ENCODE measurements around the gene ZC3H12D. TPM values are rescaled to one million over a fixed set of nuclear protein-coding genes. Genes with fewer than 3 reads are reported as not detected.

ZC3H12D gene
- total RNA-seq, 1 experiment from 2014 or later, result 0.03 TPM

GRCh38 chr6:149458806-149459205 is 26.0 kb downstream of the ZC3H12D start:
- no peak for DNase-seq
- Histone ChIP-seq H3K36me3 (replicated peaks; ENCODE audit: control insufficient read depth, insufficient read depth, low read length) (no peaks in the 10 kb centered on the region), H3K27me3 (ENCODE audit: control insufficient read depth, insufficient read depth, low read length) (no peaks in the 10 kb centered on the region), H3K4me3 (ENCODE audit: insufficient read depth, low read depth, low read length) (no peak overlapping the region)

DNA sequence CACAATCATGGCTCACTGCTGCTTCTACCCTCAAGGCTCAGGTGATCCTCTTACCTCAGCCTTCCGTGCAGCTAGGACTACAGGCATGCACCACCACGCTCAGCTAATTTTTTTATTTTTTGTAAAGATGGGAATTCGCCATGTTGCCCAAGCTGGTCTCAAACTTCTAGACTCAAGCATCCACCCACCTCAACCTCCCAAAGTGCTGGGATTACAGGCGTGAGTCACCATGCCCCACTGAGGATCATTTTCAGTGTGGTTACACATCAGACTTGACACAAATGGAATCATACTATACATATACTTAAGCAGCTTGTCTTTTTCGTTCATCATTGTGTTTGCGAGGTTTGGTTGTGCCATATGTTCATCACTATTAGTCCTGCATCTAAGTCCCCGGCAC is 26.6 kb downstream of the ZC3H12D start:
- H3K4me3 ChIP-seq (ENCODE audit: insufficient read depth, low read depth, low read length), result no peak overlapping the region
- H3K36me3 ChIP-seq (replicated peaks; ENCODE audit: control insufficient read depth, insufficient read depth, low read length), result no peaks in the 10 kb centered on the region
- no peaks in the 10 kb centered on the region for H3K27me3 ChIP-seq (ENCODE audit: control insufficient read depth, insufficient read depth, low read length)
- DNase-seq, result no peak

- no peaks in the 10 kb centered on the region for H3K36me3 ChIP-seq (replicated peaks; ENCODE audit: control insufficient read depth, insufficient read depth, low read length)
- peaks cover under 1% of the 10 kb centered on the region; the same call in 1 of the 2 replicates for H3K27me3 ChIP-seq (ENCODE audit: control insufficient read depth, insufficient read depth, low read length)
- no peak overlapping the region for H3K4me3 ChIP-seq (ENCODE audit: insufficient read depth, low read depth, low read length)
- no peak for DNase-seq
These were observed 27.4 kb downstream of the ZC3H12D start for GRCh38 chr6:149457316-149457884.

- H3K27me3 ChIP-seq (ENCODE audit: control insufficient read depth, insufficient read depth, low read length), result peaks cover 10% of the 10 kb centered on the region; the same call in 1 of the 2 replicates
- no peak for DNase-seq
- H3K36me3 ChIP-seq (replicated peaks; ENCODE audit: control insufficient read depth, insufficient read depth, low read length), result no peaks in the 10 kb centered on the region
- H3K4me3 ChIP-seq (ENCODE audit: insufficient read depth, low read depth, low read length), result no peak overlapping the region
These were observed 28.3 kb downstream of the ZC3H12D start for GRCh38 chr6:149456311-149457021.

- Histone ChIP-seq H3K36me3 (replicated peaks; ENCODE audit: control insufficient read depth, insufficient read depth, low read length) (no peaks in the 10 kb centered on the region), H3K4me3 (ENCODE audit: insufficient read depth, low read depth, low read length) (no peak overlapping the region), H3K27me3 (ENCODE audit: control insufficient read depth, insufficient read depth, low read length) (peaks cover 22% of the 10 kb centered on the region; the same call in 1 of the 2 replicates)
- no peak for DNase-seq
These were observed 29.6 kb downstream of the ZC3H12D start for GRCh38 chr6:149455031-149455732.

DNA sequence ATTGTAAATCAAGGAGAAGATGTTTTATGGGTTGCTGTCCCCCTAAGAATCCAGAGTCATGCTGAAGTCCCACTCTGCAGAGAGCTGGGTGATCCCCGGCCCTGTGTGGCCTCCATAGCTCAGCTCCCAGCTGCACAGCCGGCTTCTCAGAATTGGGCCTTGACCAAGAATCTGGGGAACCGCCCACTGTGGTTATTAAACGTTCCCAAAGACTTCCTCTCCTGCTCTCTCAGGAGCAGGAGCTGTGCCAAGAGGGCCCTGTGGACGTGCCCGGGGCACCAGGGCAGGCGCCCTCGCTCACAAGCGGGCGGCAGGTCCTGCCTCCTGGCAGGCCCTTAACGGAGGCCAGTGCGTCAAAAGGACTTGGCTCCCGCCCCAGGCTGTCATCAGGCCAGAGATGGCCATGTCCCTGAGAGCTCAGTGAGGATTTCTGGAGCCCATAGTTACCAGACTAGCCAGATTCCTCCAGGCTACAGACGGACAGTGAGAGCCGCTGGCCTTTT is 30.4 kb downstream of the ZC3H12D start:
- Histone ChIP-seq H3K36me3 (replicated peaks; ENCODE audit: control insufficient read depth, insufficient read depth, low read length) (no peaks in the 10 kb centered on the region), H3K4me3 (ENCODE audit: insufficient read depth, low read depth, low read length) (no peak overlapping the region), H3K27me3 (ENCODE audit: control insufficient read depth, insufficient read depth, low read length) (peaks cover 23% of the 10 kb centered on the region; the same call in 1 of the 2 replicates)
- no peak for DNase-seq

DNA sequence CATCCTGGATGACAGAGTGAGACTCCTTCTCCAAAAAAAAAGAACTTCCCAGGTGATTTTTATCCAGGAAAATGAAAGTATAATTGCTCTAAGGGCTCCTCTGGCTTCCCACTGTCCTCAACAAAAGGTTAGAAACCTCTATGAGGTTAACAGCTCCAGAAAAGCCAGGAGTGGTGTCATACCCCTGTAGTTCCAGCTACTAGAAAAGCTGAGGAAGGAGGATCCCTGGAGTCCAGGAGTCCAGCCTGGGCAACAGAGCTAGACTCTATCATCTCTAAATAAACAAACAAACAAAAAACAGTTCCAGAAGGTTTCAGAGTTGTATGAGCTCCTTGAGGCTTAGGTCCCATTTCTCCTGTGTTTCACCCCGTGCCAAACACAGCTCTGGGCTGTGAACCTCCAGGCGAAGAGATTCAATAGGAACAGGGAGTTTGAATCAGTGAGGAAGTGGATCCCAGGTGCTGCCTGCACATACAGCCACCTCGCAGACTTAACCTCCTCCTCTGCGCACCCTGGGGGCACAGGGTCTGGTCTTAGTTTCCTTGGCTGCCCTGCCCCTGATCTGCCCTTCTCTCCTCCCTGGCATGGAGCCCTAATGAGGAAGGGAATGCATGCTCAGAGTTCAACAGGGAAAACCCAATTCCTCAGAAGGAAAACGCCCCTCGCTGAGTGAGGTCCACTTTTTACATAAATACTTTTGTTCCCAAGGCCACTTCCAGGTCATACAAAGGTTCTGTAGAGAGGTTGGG is 31.0 kb downstream of the ZC3H12D start:
- Histone ChIP-seq H3K4me3 (ENCODE audit: insufficient read depth, low read depth, low read length) (no peak overlapping the region), H3K27me3 (ENCODE audit: control insufficient read depth, insufficient read depth, low read length) (peaks cover 23% of the 10 kb centered on the region; the same call in 1 of the 2 replicates), H3K36me3 (replicated peaks; ENCODE audit: control insufficient read depth, insufficient read depth, low read length) (no peaks in the 10 kb centered on the region)
- DNase-seq, result no peak

DNA sequence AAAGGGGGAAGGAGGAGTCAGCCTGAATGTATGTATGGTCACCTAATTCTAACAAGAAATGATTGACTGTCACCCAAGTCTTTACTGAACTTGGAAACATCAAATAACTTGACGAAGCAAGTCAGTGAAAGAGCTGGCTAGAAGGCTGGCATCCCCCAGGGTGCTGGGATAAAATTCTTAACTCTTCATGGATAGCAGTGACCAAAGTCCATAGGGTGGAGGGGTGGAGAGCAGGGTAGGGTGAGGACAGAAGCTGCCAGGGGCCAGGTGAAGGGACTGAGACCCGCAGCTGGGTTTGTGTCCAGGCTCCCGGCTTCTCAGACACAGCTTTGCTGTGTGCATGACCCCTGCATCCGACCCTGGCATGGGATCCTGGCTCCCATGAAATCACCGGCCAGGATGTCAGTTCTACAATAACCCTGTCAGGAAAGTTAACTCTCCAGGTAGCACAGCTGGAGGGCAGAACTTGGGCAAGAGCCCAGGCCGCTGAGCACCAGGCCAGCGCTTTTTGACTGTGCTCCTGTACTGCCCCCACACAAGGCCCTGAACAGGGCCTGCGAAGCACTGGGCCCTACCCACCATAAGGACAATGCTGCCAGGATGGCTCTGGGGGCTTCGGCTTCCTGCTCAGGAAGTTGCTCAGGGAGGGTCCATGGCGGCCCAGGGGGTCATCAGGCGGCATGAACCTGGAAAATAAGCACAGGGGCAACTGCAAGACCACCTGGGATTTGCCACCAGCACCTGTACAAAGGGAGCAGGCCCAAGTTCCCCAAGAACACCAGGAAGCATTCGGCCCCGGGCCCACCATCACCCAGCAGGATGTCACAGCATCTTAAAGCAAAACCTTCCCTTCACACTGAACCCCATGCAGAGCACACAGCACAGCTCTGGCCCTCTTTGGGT is 32.5 kb downstream of the ZC3H12D start:
- H3K36me3 ChIP-seq (replicated peaks; ENCODE audit: control insufficient read depth, insufficient read depth, low read length), result no peaks in the 10 kb centered on the region
- no peak for DNase-seq
- H3K4me3 ChIP-seq (ENCODE audit: insufficient read depth, low read depth, low read length), result no peak overlapping the region
- peaks cover 23% of the 10 kb centered on the region; the same call in 1 of the 2 replicates for H3K27me3 ChIP-seq (ENCODE audit: control insufficient read depth, insufficient read depth, low read length)

DNA sequence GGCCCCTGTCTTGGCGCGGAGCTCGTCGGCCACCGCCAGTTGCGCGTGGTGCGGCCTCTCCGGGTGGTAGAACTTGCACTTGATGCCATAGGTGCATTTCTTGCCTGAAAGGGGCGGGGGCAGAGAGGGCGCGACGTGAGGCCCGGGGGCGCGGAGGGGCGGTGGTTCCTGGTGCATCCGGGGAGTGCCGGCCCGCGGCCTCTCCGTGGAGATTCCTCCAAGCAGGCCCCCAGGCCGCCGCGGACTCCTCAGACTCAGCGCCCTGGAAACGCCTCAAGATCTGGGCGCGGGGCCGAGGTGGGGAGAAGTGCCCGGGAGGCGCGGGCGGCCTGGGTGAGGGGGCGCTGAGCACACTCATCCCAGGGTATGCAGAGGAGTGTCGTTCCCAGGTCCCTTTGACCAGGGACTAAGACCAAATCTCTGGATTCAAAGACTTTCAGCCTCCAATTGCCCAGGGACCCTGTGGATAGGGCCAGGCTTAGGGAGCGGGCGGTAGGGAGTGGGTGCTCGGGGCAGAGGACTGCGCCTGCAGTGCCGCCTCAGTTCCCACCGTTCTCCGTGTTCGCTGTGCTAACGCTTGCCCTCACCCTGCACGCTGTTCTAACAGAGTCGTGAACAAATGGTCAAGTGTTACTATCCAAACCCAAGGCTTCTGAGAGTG is 33.3 kb downstream of the ZC3H12D start:
- no peaks in the 10 kb centered on the region for H3K36me3 ChIP-seq (replicated peaks; ENCODE audit: control insufficient read depth, insufficient read depth, low read length)
- peaks cover 23% of the 10 kb centered on the region; the same call in 1 of the 2 replicates for H3K27me3 ChIP-seq (ENCODE audit: control insufficient read depth, insufficient read depth, low read length)
- DNase-seq, result peak; percentile 82
- peak overlapping the region; percentile 39; the same call in 1 of the 2 replicates for H3K4me3 ChIP-seq (ENCODE audit: insufficient read depth, low read depth, low read length)

DNA sequence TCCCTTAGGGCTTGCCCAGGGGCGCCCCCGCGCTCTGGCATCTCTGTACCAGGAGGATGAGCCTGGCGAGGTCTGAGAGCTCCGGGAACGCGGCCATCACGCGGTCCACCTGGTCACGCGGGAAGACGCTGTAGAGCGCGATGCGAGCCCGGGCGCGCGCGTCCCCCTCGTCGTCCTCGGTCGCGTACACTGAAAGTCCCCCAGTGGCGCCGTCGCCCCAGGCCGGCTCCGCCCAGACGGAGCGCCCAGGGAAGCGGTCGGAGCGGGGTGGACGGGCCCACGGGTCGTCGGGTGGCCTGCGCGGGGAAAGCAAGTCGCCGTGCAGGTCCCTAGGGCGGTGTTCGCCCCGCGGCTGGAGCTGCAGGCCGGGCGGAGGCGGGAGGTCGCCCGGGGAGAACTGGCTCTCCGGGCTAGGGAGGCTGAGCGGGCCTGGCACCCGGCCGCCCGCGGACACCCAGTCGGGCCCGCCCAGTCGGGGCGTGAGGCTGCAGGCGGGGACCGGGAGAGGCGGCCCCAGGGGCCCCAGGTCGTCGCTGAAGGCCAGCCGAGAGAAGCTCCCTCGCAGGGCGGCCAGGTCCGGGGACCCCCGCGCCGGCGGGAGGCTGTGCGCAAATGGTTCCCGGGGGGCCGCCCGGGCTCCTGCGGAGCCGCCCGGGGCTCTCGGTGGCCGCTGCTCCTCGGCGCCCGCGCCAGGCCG is 34.0 kb downstream of the ZC3H12D start:
- Histone ChIP-seq H3K36me3 (replicated peaks; ENCODE audit: control insufficient read depth, insufficient read depth, low read length) (no peaks in the 10 kb centered on the region), H3K27me3 (ENCODE audit: control insufficient read depth, insufficient read depth, low read length) (peaks cover 23% of the 10 kb centered on the region; the same call in 1 of the 2 replicates), H3K4me3 (ENCODE audit: insufficient read depth, low read depth, low read length) (peak overlapping the region; percentile 39; the same call in 1 of the 2 replicates)
- DNase-seq, result peak; percentile 78

GRCh38 chr6:149449831-149450678 is 34.8 kb downstream of the ZC3H12D start:
- no peak for DNase-seq
- Histone ChIP-seq H3K4me3 (ENCODE audit: insufficient read depth, low read depth, low read length) (peak overlapping the region; percentile 39; the same call in 1 of the 2 replicates), H3K27me3 (ENCODE audit: control insufficient read depth, insufficient read depth, low read length) (peaks cover 23% of the 10 kb centered on the region; the same call in 1 of the 2 replicates), H3K36me3 (replicated peaks; ENCODE audit: control insufficient read depth, insufficient read depth, low read length) (no peaks in the 10 kb centered on the region)
